NCI-H2196 treated with DMSO at 0.1 percent for 48 hours (cell line): ENCODE data around the gene PANK4.

ENCODE experiments used
- DNase-seq: peaks from one replicate; lab custom pipeline; 2025; ENCODE audit not compliant: unreplicated experiment; lab: John Stamatoyannopoulos, UW

Gene PANK4

DNA sequence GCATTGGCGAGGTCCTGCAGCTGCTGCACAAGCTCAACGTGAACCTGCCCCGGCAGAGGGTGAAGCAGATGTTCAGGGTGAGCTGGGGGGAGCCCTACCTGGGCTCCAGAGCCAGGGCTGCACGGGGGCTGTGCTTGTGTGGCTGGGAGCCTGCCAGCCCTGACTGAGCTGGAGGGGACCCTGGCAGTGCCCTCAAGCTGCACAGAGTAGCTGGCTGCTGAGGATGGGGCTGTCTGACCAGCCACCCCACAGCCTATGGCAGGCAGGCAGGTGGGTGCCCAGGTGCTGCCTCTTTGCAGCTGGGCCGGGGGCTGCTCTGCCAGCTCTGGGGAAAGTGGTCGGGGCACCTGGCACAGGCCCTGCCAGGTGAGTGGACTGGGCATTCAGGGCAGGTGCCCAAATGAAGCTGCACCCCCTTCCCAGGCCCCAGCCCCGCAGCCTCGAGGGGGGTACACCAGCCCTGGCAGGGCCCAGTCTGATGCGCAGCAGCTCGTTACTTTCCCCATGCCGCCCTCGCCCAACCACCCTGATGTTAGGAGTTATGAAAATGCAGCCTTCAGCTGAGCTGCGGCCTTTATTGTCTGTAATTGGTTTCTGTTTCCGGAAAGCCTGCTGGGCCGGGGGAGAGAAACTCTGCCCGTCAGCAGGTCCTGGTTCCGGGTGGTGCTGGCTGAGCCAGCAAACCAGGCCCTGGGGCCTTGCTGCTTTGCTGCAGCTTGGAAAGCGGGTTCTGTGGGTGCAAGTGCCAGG, 46.0 kb downstream of the PANK4 start:
- no peak for DNase-seq

GRCh38 chr1:2479618-2480017, 46.8 kb downstream of the PANK4 start:
- no peak for DNase-seq

DNA sequence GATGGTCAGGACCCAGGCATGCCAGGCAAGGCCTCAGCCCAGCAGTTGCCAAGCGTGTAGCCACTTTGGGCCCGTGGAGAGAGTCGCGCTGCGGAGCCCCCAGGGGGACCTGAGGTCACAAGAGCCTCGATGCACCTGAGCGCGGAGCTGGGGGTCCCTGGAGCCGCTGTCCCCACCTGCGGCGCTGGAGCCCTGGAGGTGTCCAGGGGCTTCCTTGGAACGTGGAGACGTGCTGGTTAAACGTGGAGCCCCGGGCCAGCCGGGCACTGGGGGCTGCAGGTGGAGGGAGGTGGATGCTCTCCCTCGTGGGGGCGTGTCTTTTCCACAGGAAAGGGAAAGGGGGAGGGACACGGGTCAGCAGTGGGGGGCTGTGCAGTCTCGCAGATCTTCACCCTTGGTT, 47.2 kb downstream of the PANK4 start:
- no peak for DNase-seq

DNA sequence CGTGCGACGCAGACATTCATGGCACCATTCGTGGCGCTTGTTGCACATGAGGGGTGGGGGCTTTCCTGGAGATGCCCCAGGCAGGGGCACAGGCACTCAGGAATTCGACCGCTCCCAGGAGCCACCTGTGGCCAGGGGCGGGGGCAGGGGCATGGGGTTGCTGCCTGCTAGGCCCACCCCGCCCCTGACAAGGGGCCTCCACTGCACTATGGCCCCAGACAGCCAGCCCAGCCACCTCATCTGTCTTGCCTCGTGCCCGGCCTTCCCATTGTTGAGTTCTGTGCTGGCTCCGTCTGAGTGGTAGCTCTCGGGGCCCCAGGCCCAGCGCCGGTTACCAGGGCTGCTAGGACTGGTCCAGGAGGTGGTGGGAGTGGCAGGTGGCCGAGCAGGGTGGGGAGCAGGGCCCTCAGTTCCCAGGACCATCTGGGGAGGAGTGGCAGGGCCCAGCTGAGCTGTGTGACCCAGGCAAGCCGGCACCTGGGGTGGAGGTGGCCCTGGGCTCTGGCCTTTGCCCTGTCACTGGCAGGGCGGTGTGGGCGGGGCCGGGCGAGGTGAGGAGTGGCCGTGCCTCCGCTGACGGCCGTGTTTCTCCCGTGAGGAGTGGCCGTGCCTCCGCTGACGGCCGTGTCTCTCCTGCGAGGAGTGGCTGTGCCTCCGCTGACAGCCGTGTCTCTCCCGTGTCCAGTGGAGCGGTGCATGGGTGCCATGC, 48.5 kb downstream of the PANK4 start:
- DNase-seq: no peak

DNA sequence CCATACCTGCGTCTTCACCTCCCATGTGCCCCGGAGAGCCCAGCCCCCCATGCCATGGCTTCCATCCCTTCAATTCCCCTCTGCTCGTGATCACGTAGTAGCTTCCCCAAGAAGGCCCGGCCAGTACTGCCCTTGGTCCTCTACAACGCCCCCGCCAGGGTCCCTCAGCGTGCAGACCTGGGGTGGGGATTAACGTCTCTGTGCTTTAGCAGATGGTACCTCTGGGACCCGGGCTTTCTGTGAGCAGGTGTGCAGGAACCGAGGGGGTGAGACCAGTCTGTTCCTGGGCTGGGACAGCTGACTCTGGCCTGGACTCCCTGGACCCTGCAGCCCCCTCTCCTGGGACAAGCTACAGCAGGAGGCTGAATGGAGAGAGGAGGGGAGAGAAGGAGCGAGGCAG, 49.1 kb downstream of the PANK4 start:
- DNase-seq: no peak

GRCh38 chr1:2476061-2476999, 50.1 kb downstream of the PANK4 start, which contains the start of gene PLCH2:
Gene PLCH2 (plus strand): TSS chr1:2476289. CDS start chr1:2476589, 300 bp downstream.
- DNase-seq: no peak

DNA sequence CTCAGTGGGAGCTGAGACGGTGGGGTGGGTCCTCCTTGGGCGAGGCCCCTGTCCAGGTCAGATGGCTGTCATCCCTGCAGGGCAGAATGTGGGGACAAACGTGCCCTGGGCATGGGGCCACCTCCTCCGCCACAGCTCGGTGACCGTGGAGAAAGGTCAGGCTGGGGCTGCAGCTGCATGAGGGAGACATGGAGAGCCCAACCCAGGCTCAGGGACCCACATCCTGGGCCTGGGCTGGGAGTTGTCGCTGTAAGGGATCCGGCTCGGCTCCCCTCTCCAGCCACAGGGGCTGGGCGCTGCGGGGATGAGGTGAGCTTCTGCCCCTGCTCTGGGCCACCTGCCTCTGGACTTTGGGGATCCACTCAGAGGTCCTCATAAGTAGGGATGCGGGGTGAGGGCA, 50.8 kb downstream of the PANK4 start:
- no peak for DNase-seq

- DNase-seq: no peak
These were observed 51.4 kb downstream of the PANK4 start for GRCh38 chr1:2474933-2475371.

- DNase-seq: no peak
These were observed 52.1 kb downstream of the PANK4 start for GRCh38 chr1:2474104-2474844.

DNA sequence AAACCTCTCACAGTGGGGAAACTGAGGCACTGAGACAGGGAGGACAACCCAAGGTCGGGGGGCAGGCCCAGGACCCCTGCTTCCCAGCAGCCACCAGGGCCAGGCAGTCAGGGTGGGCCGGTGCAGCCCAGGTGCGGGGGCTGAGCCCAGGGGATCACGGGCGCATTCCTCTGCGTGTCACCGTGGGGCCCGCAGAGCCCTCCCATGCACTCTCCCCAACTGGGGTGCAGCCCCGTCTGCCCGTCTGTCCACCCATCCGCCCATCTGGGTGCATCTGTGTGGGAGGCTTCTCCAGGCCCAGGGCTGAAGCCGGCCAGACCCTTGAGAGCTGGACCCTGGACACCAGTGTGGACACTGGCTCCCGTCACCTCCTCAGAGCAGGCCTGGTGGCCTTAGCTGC, 53.2 kb downstream of the PANK4 start:
- no peak for DNase-seq

DNA sequence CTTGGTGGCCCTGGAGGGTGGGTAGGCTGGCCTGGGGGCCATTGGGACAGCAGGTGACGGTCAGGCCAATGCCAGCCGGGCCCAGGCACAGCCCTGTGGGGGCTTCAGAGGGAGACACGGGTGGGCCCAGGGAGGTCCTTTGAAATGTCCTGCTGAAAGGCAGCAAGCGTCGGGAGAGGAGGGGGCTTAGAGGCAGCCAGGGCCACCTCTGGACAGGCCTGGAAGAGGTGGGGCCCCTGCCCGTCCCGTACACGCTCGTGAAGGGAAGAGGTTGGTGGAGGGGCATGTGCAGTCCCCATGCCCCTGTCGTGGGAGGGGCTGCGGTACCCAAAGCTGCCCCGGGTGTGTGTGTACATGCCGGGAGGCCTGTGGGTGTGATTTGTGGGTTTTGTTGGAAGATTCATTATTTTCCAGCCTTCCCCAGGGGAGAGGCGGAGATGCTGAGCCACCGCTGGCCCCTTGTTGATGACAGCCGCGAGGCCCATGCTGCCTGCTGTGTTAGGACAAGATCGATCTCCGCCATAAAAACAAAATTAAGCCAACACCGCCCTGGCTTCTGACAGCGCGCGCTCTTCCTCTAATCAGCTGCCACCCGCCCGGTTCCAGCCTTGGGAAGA, 53.7 kb downstream of the PANK4 start:
- no peak for DNase-seq

GRCh38 chr1:2472109-2472508, 54.3 kb downstream of the PANK4 start:
- DNase-seq: no peak

DNA sequence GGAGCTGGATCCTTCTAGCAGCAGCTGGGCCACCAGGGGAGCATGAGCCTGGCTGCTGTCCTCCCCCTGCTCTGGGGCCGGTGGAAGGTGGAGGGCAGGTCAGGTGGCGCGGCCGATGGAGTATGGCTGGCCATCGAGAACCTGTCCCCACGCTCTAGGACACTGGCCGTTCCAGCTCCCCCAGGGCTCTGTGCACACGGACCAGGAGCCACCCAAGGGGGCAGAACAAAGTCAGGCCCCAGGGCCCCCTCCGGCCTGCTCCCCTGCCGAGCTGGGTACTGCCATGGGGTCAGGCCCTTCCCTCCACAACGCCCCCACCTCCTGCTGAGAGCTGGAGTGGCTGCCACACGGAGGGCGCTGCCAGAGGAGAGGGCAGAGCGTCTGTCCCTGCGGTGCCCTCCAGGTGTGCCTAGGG, 54.8 kb downstream of the PANK4 start:
- no peak for DNase-seq

- DNase-seq: no peak
These were observed 55.3 kb downstream of the PANK4 start for GRCh38 chr1:2471159-2471471.

GRCh38 chr1:2470290-2471158, 55.9 kb downstream of the PANK4 start:
- DNase-seq: no peak

DNA sequence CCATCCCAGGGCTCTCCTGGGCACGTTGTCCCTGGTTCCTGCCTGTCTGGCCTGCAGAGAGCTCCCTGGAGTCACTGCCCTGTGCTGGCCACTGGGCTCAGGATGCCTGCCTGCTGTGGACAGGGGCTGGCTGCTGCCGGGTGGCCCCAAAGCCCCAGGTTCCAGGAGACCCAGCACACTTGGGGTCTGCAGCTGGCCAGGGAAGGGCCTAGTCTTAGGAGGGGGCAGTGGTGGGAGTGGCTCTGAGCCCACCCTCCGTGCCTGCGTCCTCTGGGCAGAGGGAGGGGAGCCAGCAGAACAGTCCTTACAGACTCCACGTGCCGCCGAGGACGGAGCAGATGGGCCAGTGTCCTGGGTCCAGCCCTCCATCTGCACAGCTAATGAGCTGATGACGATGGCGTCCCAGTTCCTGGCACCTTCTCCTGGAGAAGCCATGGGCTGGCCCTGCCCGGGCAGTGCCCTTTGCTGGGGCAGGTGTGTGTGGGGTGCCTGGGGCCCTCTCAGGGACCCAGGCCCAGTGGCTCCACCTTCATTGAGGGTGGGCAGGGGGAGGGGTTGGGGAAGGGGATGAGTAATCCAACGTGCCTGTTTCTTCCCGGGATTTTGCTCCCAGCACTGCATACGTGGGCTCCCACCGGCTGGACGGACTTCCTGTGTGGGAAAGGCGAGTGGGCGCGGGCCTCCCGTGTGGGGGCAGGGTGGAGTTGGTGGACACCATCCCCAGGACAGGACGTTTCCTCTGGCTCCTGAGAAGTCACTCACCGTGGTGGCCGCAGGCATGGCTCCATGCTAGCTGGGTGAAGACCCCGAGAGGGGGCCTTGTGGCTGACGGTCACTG, 57.1 kb downstream of the PANK4 start:
- no peak for DNase-seq

- no peak for DNase-seq
These were observed 57.9 kb downstream of the PANK4 start for GRCh38 chr1:2468540-2468939.

DNA sequence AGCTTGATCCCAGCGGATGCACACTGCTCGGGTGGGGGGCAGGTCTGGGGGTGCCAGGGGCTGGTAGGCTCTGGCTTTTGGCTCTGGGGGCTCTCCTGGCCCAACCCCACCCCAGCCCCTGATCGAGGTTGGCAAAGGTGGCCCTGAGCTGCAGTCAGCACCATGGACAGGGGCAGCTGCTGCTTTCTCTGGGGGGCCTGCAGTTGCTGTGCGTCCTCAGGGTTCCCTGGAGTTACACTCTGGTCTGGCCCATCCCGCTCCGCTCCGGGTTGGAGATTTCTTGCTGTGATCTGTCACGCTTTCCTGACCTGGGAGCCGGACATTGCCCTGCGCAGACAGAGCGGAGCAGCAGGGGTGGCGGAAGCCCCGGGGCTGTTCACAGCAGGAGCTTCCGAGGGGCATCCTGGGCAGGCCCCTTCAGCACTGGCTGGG, 58.3 kb downstream of the PANK4 start:
- no peak for DNase-seq
